H1 (cell line): Measurements from ENCODE around the gene PRAME. TPM values are rescaled to one million over a fixed set of nuclear protein-coding genes. Genes with fewer than 3 reads are reported as not detected.

ENCODE experiments used
- CHD7 ChIP-seq: fragments of 300-600 bp; sonication (generic); IDR thresholded peaks from 2 replicates; pipeline ENCODE4 v1.7.1; 2012; ENCODE audit warnings: low read length, moderate library complexity, mild to moderate bottlenecking, inconsistent platforms; ENCODE audit not compliant: insufficient replicate concordance
- HDAC2 ChIP-seq, 2 experiments: fragments of 300-600 bp in 1 of 2; sonication (generic) in 1 of 2; IDR thresholded peaks; 2 replicates each; pipeline ENCODE4 v1.6.1; 2011 to 2012; ENCODE audit warnings: low read depth in 2 of 2, low read length in 2 of 2, mild to moderate bottlenecking in 2 of 2, moderate library complexity in 2 of 2, borderline replicate concordance in 1 of 2, inconsistent platforms in 1 of 2
- TEAD4 ChIP-seq: IDR thresholded peaks from 2 replicates; pipeline ENCODE4 v1.6.1; 2012; ENCODE audit warnings: low read depth, low read length, inconsistent platforms, mixed read lengths
- ZNF274 ChIP-seq: IDR thresholded peaks from 2 replicates; pipeline ENCODE4 v1.7.0; 2012; ENCODE audit warnings: low read length, borderline replicate concordance; ENCODE audit errors: extremely low read depth
- polyA plus RNA-seq, 7 experiments: library from polyadenylated mRNA; depleted of rRNA in 3 of 7; stranded (reverse) in 5 of 7; unstranded in 2 of 7; fragments of >200 nt in 5 of 7; fragments of 200-250 nt in 2 of 7; gene quantifications; 1 replicate in 5 of 7; 2 replicates in 1 of 7; 4 replicates in 1 of 7; pipeline versions ENCODE4 v1.2.1 to v1.2.3, GENCODE V29; 2011 to 2013; ENCODE audit warnings: missing spikeins in 2 of 7, mixed read lengths in 2 of 7
- total RNA-seq: library from RNA; stranded (reverse); fragmentation: NEBNext Ultra II Directional; extraction: Animal tissue kit (Norgen Biotek cat#: 25700); gene quantifications from 2 replicates; pipeline ENCODE4 v1.2.1, GENCODE V29; 2021

Gene PRAME
- total and polyA plus RNA-seq, 2 of the 8 experiments (the other 6 are each of a cell fraction or from before 2014, with no cell fraction given): 0.15 to 1.1 TPM

- TF ChIP-seq CHD7 (no peak), HDAC2 (IDR thresholded peaks at IDR 0.05; ENCODE audit: borderline replicate concordance in 1 of 2, low read depth in 2 of 2, low read length in 2 of 2) (no peak), TEAD4 (no peak), ZNF274 (no peak)
Observed at GRCh38 chr22:22546490-22546889, 12.6 kb downstream of the PRAME start (continued).
